IgD-negative memory B cell (primary cell): ENCODE measurements around the gene KCNJ18. TPM values are rescaled to one million over a fixed set of nuclear protein-coding genes. Genes with fewer than 3 reads are reported as not detected.
"Not testable (repeated sequence)": the region's sequence is repeated elsewhere in the genome, so short reads cannot be mapped to it uniquely, and the experiment has no call there.

Experiments used
- H3K27ac Mint-ChIP-seq, 3 donors: one replicate each; pipeline ENCODE4 v1.8.0; 2020 to 2022; ENCODE audit warnings: mild to moderate bottlenecking in 3 of 3, mixed read lengths in 3 of 3, moderate library complexity in 1 of 3
- H3K27me3 Mint-ChIP-seq: one replicate; pipeline ENCODE4 v1.8.0; 2021; ENCODE audit warnings: mixed read lengths
- H3K36me3 Mint-ChIP-seq: one replicate; pipeline ENCODE4 v1.8.0; 2020; ENCODE audit warnings: mild to moderate bottlenecking, mixed read lengths
- H3K4me1 Mint-ChIP-seq, 3 donors: one replicate each; pipeline ENCODE4 v1.8.0; 2020 to 2022; ENCODE audit warnings: mixed read lengths in 3 of 3, mild to moderate bottlenecking in 1 of 3
- H3K4me3 Mint-ChIP-seq, 4 donors: one replicate each; pipeline ENCODE4 v1.8.0; 2020 to 2022; ENCODE audit warnings: mild to moderate bottlenecking in 4 of 4, mixed read lengths in 4 of 4, moderate library complexity in 3 of 4
- H3K9me3 Mint-ChIP-seq, 3 donors: one replicate each; pipeline ENCODE4 v1.8.0; 2020 to 2021; ENCODE audit warnings: mixed read lengths in 3 of 3, mild to moderate bottlenecking in 1 of 3
- polyA plus RNA-seq: library from polyadenylated mRNA; unstranded; fragments of 300-500 nt; fragmentation: Illumina TruSeq; gene quantifications from one replicate; pipeline ENCODE4 v1.2.3, GENCODE V29; 2021

Gene KCNJ18
- polyA plus RNA-seq, 1 donor from 2014 or later, result not detected

GRCh38 chr17:21703891-21704872 lies 11.9 kb downstream of the KCNJ18 start:
- H3K36me3 Mint-ChIP-seq, H3K27ac Mint-ChIP-seq, H3K9me3 Mint-ChIP-seq, H3K4me3 Mint-ChIP-seq, H3K4me1 Mint-ChIP-seq, H3K27me3 Mint-ChIP-seq: not testable (repeated sequence)

DNA sequence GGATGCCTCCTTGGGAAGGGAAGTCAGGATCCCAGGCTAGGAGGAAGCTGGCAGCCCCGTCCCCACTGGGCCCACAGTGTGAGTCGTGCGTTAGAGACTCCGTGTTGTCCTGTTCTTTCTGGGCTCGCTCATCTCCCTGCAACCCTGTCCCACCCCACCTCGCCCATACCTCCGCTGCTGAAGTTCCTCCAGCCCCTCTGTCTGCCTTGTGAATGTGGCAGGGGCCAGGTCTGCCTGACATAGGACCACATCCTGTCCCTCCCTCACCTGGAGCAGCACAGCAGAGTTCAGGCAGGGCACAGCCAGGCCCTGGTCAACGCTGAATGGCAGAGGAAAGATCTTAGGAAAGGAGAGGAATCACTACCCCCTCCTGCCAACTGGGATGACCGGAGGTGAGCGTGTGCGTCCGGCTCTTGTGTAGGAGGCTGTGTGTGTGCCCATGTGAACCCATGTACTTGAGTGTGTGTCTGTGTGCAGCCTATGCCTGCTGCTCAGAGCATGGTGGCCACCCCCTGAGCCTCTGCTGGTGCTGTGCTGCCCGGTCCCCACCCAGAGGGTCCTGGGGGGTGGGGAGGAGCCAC lies 12.8 kb downstream of the KCNJ18 start:
- H3K9me3 Mint-ChIP-seq, result peaks cover 0 to 2% (median 0%) of the 10 kb centered on the region in 3 donors
- H3K27ac Mint-ChIP-seq, result no peak overlapping the region
- H3K4me3 Mint-ChIP-seq, result no peak overlapping the region
- H3K4me1 Mint-ChIP-seq, result no peaks in the 10 kb centered on the region
- H3K36me3 Mint-ChIP-seq, result no peaks in the 10 kb centered on the region
- peaks cover 2% of the 10 kb centered on the region for H3K27me3 Mint-ChIP-seq

DNA sequence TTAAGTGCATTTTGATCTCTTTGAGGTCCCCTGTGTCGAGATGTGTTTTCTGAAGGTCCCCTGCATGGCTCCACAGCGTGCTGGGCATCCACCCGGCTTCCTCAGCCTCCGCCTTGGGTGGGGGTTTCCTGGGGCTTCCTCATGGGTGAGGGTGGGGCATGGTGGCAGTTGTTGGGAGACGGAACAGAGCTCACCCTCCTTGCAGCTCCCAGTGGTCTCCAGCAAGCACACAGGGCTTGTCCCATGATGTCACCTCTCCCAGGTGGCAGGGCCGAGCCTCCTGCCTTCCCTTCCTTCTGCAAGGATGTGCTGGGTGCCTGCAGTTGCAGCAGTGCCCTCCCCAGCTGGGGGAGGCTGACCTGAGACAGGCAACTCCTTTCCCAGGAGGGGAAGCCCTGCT lies 13.4 kb downstream of the KCNJ18 start:
- not testable (repeated sequence) for H3K27me3 Mint-ChIP-seq, H3K36me3 Mint-ChIP-seq, H3K9me3 Mint-ChIP-seq, H3K4me3 Mint-ChIP-seq, H3K27ac Mint-ChIP-seq, H3K4me1 Mint-ChIP-seq

- H3K27me3 Mint-ChIP-seq, H3K4me1 Mint-ChIP-seq, H3K36me3 Mint-ChIP-seq, H3K4me3 Mint-ChIP-seq, H3K9me3 Mint-ChIP-seq, H3K27ac Mint-ChIP-seq: not testable (repeated sequence)
Measured at GRCh38 chr17:21706546-21706945, 14.2 kb downstream of the KCNJ18 start.

DNA sequence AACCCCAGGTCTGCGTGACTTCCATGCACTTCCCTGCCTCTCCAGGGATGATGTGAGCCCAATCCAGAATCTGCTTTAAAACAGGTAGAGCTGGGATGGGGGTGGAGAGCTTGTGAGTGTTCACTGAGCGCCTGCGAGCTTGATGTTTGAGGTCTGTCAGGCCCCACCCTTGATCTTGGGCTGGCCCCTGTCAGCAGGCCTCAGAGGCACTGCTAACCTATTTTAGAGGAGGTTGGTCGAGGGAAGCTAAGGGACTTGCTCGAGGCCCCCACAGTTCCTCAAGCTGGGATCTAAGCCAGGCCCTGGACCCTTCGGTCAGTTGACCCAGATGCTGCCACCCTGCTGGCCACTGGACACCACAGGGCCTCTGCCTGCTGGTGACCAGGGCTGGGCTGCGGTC lies 14.8 kb downstream of the KCNJ18 start:
- H3K4me3 Mint-ChIP-seq, H3K36me3 Mint-ChIP-seq, H3K27ac Mint-ChIP-seq, H3K4me1 Mint-ChIP-seq, H3K9me3 Mint-ChIP-seq, H3K27me3 Mint-ChIP-seq: not testable (repeated sequence)

- not testable (repeated sequence) for H3K4me1 Mint-ChIP-seq, H3K27me3 Mint-ChIP-seq, H3K36me3 Mint-ChIP-seq, H3K9me3 Mint-ChIP-seq, H3K27ac Mint-ChIP-seq
- peak overlapping the region in 1 of 4 donors; percentile 66 for H3K4me3 Mint-ChIP-seq
Measured at GRCh38 chr17:21707711-21708611, 15.6 kb downstream of the KCNJ18 start.

- H3K36me3 Mint-ChIP-seq, H3K27ac Mint-ChIP-seq, H3K4me3 Mint-ChIP-seq, H3K4me1 Mint-ChIP-seq, H3K9me3 Mint-ChIP-seq, H3K27me3 Mint-ChIP-seq: not testable (repeated sequence)
Measured at GRCh38 chr17:21708612-21709535, 16.6 kb downstream of the KCNJ18 start.

GRCh38 chr17:21709994-21710393 lies 17.7 kb downstream of the KCNJ18 start:
- not testable (repeated sequence) for H3K27ac Mint-ChIP-seq, H3K36me3 Mint-ChIP-seq, H3K9me3 Mint-ChIP-seq, H3K27me3 Mint-ChIP-seq, H3K4me3 Mint-ChIP-seq, H3K4me1 Mint-ChIP-seq

DNA sequence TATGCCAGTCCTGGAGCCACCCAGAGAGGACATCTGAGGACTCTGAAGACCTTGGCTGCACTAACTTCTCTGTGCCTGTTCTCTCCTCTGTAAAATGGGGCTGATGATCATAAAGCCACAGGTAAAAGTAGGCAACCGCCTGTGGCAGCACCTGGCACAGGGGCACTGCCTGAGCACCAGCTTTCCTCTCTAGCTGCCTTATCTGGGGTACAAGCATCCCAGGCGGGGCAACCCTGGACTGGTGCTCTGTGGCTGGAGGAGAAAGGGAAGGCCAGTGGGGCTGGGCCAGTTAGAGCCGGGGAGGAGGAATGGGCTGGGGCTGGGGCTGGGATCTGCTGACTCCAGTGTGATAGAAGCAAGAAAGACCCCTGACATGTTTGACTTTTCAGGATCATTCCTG lies 18.2 kb downstream of the KCNJ18 start:
- H3K36me3 Mint-ChIP-seq, H3K9me3 Mint-ChIP-seq, H3K27ac Mint-ChIP-seq, H3K4me1 Mint-ChIP-seq, H3K27me3 Mint-ChIP-seq, H3K4me3 Mint-ChIP-seq: not testable (repeated sequence)

DNA sequence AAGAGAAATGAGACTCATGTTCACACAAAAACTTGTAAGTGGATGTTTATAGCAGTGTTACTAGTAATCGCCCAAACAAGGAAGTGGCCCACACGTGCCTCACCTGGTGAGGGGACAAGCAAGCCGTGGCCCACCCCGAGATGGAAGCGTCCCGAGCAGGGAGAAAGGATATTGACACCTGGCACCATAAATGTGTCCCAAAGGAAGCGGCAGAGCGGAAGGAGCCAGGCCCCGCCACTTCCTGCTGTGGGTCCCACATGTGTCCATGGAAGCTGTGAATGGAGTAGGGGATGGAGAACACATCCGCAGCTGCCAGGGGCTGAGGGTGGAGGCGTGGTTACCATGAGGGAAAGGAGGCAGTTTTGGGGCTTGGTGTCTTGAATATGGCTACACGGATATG lies 18.9 kb downstream of the KCNJ18 start:
- Mint-ChIP-seq H3K4me1 (no peaks in the 10 kb centered on the region), H3K36me3 (no peaks in the 10 kb centered on the region), H3K9me3 (peaks cover 0 to 3% (median 2%) of the 10 kb centered on the region in 3 donors), H3K27ac (no peak overlapping the region), H3K27me3 (peaks cover 2% of the 10 kb centered on the region), H3K4me3 (no peak overlapping the region)

GRCh38 chr17:21713020-21713419 lies 20.7 kb downstream of the KCNJ18 start:
- H3K27ac Mint-ChIP-seq, H3K4me3 Mint-ChIP-seq, H3K27me3 Mint-ChIP-seq, H3K9me3 Mint-ChIP-seq, H3K36me3 Mint-ChIP-seq, H3K4me1 Mint-ChIP-seq: not testable (repeated sequence)

- not testable (repeated sequence) for H3K27me3 Mint-ChIP-seq, H3K9me3 Mint-ChIP-seq
Measured at GRCh38 chr17:21713631-21714030, 21.3 kb downstream of the KCNJ18 start.

DNA sequence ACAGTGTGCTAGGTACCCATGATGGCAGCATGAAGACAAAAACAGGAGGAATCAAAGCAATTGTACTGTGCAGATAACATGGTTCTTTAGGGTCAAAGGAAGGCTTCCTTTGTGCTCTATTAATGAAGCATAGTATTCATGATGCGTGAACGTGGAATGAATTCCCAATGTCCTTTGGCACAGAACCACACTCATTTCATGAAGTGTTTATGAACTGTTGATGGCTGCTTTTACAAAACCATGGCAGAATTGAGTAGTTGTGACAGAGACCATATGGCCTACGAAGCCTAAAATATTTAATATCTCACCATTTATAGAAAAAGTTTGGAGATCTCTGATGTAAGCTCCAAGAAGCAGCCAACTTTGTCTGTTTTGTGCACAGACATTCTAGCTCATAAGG lies 22.4 kb downstream of the KCNJ18 start:
- H3K27ac Mint-ChIP-seq, H3K4me3 Mint-ChIP-seq, H3K27me3 Mint-ChIP-seq, H3K9me3 Mint-ChIP-seq, H3K36me3 Mint-ChIP-seq, H3K4me1 Mint-ChIP-seq: not testable (repeated sequence)

More at GRCh38 chr17:21713631-21714030, 21.3 kb downstream of the KCNJ18 start:
- H3K4me3 Mint-ChIP-seq, H3K36me3 Mint-ChIP-seq, H3K4me1 Mint-ChIP-seq, H3K27ac Mint-ChIP-seq: not testable (repeated sequence)

GRCh38 chr17:21715877-21716276 lies 23.6 kb downstream of the KCNJ18 start:
- not testable (repeated sequence) for H3K9me3 Mint-ChIP-seq, H3K27ac Mint-ChIP-seq, H3K36me3 Mint-ChIP-seq, H3K4me1 Mint-ChIP-seq, H3K27me3 Mint-ChIP-seq, H3K4me3 Mint-ChIP-seq

DNA sequence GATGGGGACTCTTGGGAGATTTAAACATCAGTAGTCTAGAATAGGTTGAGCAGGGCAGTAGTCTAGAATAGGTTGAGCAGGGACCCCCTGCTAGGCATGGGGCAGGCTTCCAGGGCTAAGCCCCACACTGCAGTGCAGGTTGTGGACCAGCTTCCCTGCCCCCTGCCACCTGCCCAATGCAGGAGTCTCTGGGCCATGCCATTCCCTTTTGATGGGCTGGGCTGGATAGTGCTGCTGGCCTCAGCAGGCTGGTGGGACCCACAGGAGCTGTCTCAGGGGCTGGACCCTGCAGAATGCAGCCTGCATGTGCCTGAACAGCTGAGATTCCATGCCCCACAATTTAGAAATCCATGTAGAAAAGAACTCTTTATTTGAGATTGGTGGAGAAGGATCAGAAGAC lies 26.6 kb downstream of the KCNJ18 start:
- H3K36me3 Mint-ChIP-seq, H3K9me3 Mint-ChIP-seq, H3K27ac Mint-ChIP-seq, H3K4me1 Mint-ChIP-seq, H3K4me3 Mint-ChIP-seq, H3K27me3 Mint-ChIP-seq: not testable (repeated sequence)
